Sigmoid colon (tissue), 4 donors: Measurements from ENCODE around the gene GSS.

Experiments used
- CTCF ChIP-seq, 4 experiments: fragments of 450-650 bp in 3 of 4; fragments of 200-600 bp in 1 of 4; IDR thresholded peaks; one replicate each; pipeline ENCODE4 v1.5.1; 2016 to 2019; ENCODE audit warnings: antibody characterized with exemption in 4 of 4, mild to moderate bottlenecking in 3 of 4, moderate library complexity in 2 of 4
- POLR2A ChIP-seq, 2 donors: fragments of 450-650 bp; IDR thresholded peaks; one replicate each; pipeline ENCODE4 v1.6.1; 2016; ENCODE audit warnings: antibody characterized with exemption in 2 of 2, mild to moderate bottlenecking in 2 of 2, moderate library complexity in 2 of 2
- POLR2AphosphoS5 ChIP-seq, 4 donors: sonication (generic); formaldehyde crosslinking; IDR thresholded peaks; one replicate each; pipeline ENCODE4 v1.6.1; 2017; ENCODE audit warnings: antibody characterized with exemption in 4 of 4

GRCh38 chr20:34976286-34976685, 20.7 kb upstream of the GSS start:
- TF ChIP-seq POLR2A (IDR thresholded peaks at IDR 0.05) (no peak), POLR2AphosphoS5 (IDR thresholded peaks at IDR 0.05) (no peak), CTCF (IDR thresholded peaks at IDR 0.05) (no peak)
